IMR-90 (cell line): ENCODE results near the gene SMAD7. TPM values are rescaled to one million over a fixed set of nuclear protein-coding genes. Genes with fewer than 3 reads are reported as not detected.

Experiments used
- ATAC-seq: fragments of 200-7000 bp; cut with Tn5 transposase; 2 replicates; pipeline ENCODE4 v1.9.1; 2020; ENCODE audit warnings: low read depth, mild to moderate bottlenecking, moderate library complexity
- BruUV-seq: library from RNA; stranded (reverse); fragments of 400-500 nt; replicated peaks from 2 replicates; lab custom pipeline; 2021; lab: Mats Ljungman, UMichigan
- CTCF ChIA-PET: fragments of 300-600 bp; formaldehyde crosslinking; extraction: SDS; loops from one replicate; lab custom pipeline; 2021; ENCODE audit warnings: antibody characterized with exemption; lab: Yijun Ruan, JAX
- POLR2A ChIA-PET: fragments of 300-600 bp; sonication (Branson Sonifier 250); formaldehyde crosslinking; loops from one replicate; lab custom pipeline; 2022; ENCODE audit warnings: antibody characterized with exemption; ENCODE audit not compliant: unreplicated experiment; lab: Charles Lee
- DNase-seq: peaks from one replicate; pipeline ENCODE4 v3.0.0; 2013
- H2AFZ ChIP-seq: replicated peaks from 2 replicates; pipeline ENCODE3; 2013; ENCODE audit warnings: low read length, mild to moderate bottlenecking; ENCODE audit not compliant: poor library complexity
- H2AK5ac ChIP-seq: 2 replicates; pipeline ENCODE4 v1.6.1; 2013; ENCODE audit warnings: low read depth, low read length, inconsistent platforms
- H2AK9ac ChIP-seq: replicated peaks from 2 replicates; pipeline ENCODE3; 2013; ENCODE audit warnings: mild to moderate bottlenecking, low read depth, low read length, moderate library complexity; ENCODE audit not compliant: poor library complexity
- H2BK120ac ChIP-seq: 2 replicates; pipeline ENCODE4 v1.6.1; 2013; ENCODE audit warnings: low read depth, low read length, inconsistent platforms
- H2BK15ac ChIP-seq: 3 replicates; pipeline ENCODE4 v1.6.1; 2013; ENCODE audit warnings: low read depth, low read length, inconsistent platforms
- H2BK20ac ChIP-seq: 2 replicates; pipeline ENCODE4 v1.6.1; 2013; ENCODE audit warnings: low read depth, mild to moderate bottlenecking, inconsistent platforms, low read length, moderate library complexity
- H2BK5ac ChIP-seq: 2 replicates; pipeline ENCODE4 v1.6.1; 2013; ENCODE audit warnings: mild to moderate bottlenecking, low read depth, low read length, inconsistent platforms; ENCODE audit not compliant: poor library complexity, severe bottlenecking
- H3K14ac ChIP-seq: replicated peaks from 2 replicates; pipeline ENCODE4 v1.6.1; 2013; ENCODE audit warnings: low read depth, low read length, inconsistent platforms
- H3K18ac ChIP-seq: 2 replicates; pipeline ENCODE4 v1.6.1; 2013; ENCODE audit warnings: low read depth, low read length, control low read depth
- H3K23ac ChIP-seq: 2 replicates; pipeline ENCODE4 v1.6.1; 2013; ENCODE audit warnings: low read depth, low read length, inconsistent platforms
- H3K27ac ChIP-seq: 2 replicates; pipeline ENCODE4 v1.5.1; 2013; ENCODE audit warnings: mild to moderate bottlenecking, control low read depth, low read length; ENCODE audit not compliant: insufficient read depth
- H3K27me3 ChIP-seq: 2 replicates; pipeline ENCODE4 v1.6.1; 2013; ENCODE audit warnings: low read length; ENCODE audit not compliant: control insufficient read depth, insufficient read depth
- H3K36me3 ChIP-seq: 2 replicates; pipeline ENCODE4 v1.6.1; 2013; ENCODE audit warnings: low read length, mixed read lengths; ENCODE audit not compliant: control insufficient read depth, insufficient read depth
- H3K4ac ChIP-seq: 2 replicates; pipeline ENCODE4 v1.6.1; 2013; ENCODE audit warnings: low read depth, low read length, inconsistent platforms
- H3K4me1 ChIP-seq: 2 replicates; pipeline ENCODE4 v1.6.1; 2013; ENCODE audit warnings: low read length, mixed read lengths; ENCODE audit not compliant: control insufficient read depth, insufficient read depth
- H3K4me2 ChIP-seq: 2 replicates; pipeline ENCODE4 v1.6.1; 2013; ENCODE audit warnings: low read depth, mild to moderate bottlenecking, control low read depth, low read length, moderate library complexity
- H3K4me3 ChIP-seq: 2 replicates; pipeline ENCODE4 v1.5.1; 2013; ENCODE audit warnings: low read depth, mild to moderate bottlenecking, control low read depth, low read length, moderate library complexity; ENCODE audit not compliant: insufficient read depth
- H3K56ac ChIP-seq: 2 replicates; pipeline ENCODE4 v1.6.1; 2013; ENCODE audit warnings: low read length, inconsistent platforms; ENCODE audit not compliant: insufficient read depth; ENCODE audit errors: extremely low read depth
- H3K79me1 ChIP-seq, 2 experiments: 2 replicates each; pipeline ENCODE4 v1.6.1; 2013; ENCODE audit warnings: low read length in 2 of 2, inconsistent platforms in 1 of 2, low read depth in 1 of 2
- H3K9ac ChIP-seq: 2 replicates; pipeline ENCODE4 v1.6.1; 2013; ENCODE audit warnings: low read depth, low read length, control low read depth
- H3K9me1 ChIP-seq: 2 replicates; pipeline ENCODE4 v1.6.1; 2013; ENCODE audit warnings: low read length, inconsistent platforms; ENCODE audit not compliant: insufficient read depth
- H3K9me3 ChIP-seq: 2 replicates; pipeline ENCODE4 v1.6.1; 2013; ENCODE audit warnings: low read length; ENCODE audit not compliant: control insufficient read depth, insufficient read depth
- H4K20me1 ChIP-seq: 2 replicates; pipeline ENCODE4 v1.6.1; 2013; ENCODE audit warnings: low read length, inconsistent platforms; ENCODE audit not compliant: insufficient read depth
- H4K5ac ChIP-seq: 2 replicates; pipeline ENCODE4 v1.6.1; 2013; ENCODE audit warnings: mild to moderate bottlenecking, low read depth, low read length, control low read depth
- H4K8ac ChIP-seq, 2 experiments: 2 replicates each; pipeline ENCODE4 v1.6.1; 2013; ENCODE audit warnings: low read depth in 2 of 2, low read length in 2 of 2, control low read depth in 1 of 2, inconsistent platforms in 1 of 2
- H4K91ac ChIP-seq: 2 replicates; pipeline ENCODE4 v1.6.1; 2013; ENCODE audit warnings: low read depth, low read length, inconsistent platforms; ENCODE audit not compliant: insufficient read depth
- CEBPB ChIP-seq: IDR thresholded peaks from 2 replicates; pipeline ENCODE4 v1.6.1; 2012; ENCODE audit warnings: low read depth, low read length, improper control_type of control experiment
- CHD1 ChIP-seq: IDR thresholded peaks from 2 replicates; pipeline ENCODE4 v1.6.1; 2012; ENCODE audit warnings: low read depth, low read length, improper control_type of control experiment
- CTCF ChIP-seq: conservative IDR thresholded peaks from 2 replicates; pipeline ENCODE4 v1.5.1; 2012; ENCODE audit warnings: mild to moderate bottlenecking, low read depth, low read length, improper control_type of control experiment
- FOS ChIP-seq: fragments of 150-350 bp; IDR thresholded peaks from 2 replicates; pipeline ENCODE4 v1.6.1; 2016; ENCODE audit warnings: low read depth, low read length
- MAFK ChIP-seq: IDR thresholded peaks from 2 replicates; pipeline ENCODE4 v1.6.1; 2012; ENCODE audit warnings: low read depth, low read length, improper control_type of control experiment
- MXI1 ChIP-seq: IDR thresholded peaks from 2 replicates; pipeline ENCODE4 v1.6.1; 2012; ENCODE audit warnings: low read depth, mild to moderate bottlenecking, low read length, moderate library complexity, borderline replicate concordance
- POLR2A ChIP-seq: IDR thresholded peaks from 2 replicates; pipeline ENCODE4 v1.6.1; 2012; ENCODE audit warnings: mild to moderate bottlenecking, low read depth, low read length
- RCOR1 ChIP-seq: IDR thresholded peaks from 2 replicates; pipeline ENCODE4 v1.6.1; 2012; ENCODE audit warnings: mild to moderate bottlenecking, low read length, improper control_type of control experiment; ENCODE audit not compliant: insufficient replicate concordance
- WGBS, 2 experiments: methylation state at CpG; one replicate each; pipeline versions ENCODE4 v1.1.5 to v1.1.7; 2013; ENCODE audit warnings: missing lambda C conversion rate in 2 of 2; ENCODE audit not compliant: insufficient read length in 1 of 2; ENCODE audit errors: extremely low coverage in 2 of 2; 5-methylcytosine and 5-hydroxymethylcytosine counted together
- dilution Hi-C: fragments of 300-500 bp; cut with HindIII; formaldehyde crosslinking; loops from one replicate; pipeline ENCODE4 v1.14.3; 2018; ENCODE audit warnings: low sequenced_read_pairs; ENCODE audit not compliant: unreplicated experiment
- in situ Hi-C: fragments of 300-500 bp; cut with MboI; formaldehyde crosslinking; loops from 3 replicates; pipeline ENCODE4 v1.14.3; 2019; ENCODE audit warnings: low sequenced_read_pairs, inconsistent platforms, mixed read lengths
- intact Hi-C: fragments of 100-400 bp; cut with micrococcal nuclease; formaldehyde crosslinking; loops from 2 replicates; pipeline ENCODE4 v1.10.0; 2022
- polyA plus RNA-seq, 3 experiments: library from polyadenylated mRNA; depleted of rRNA; stranded (reverse); fragments of >200 nt; gene quantifications; 2 replicates each; pipeline ENCODE4 v1.2.3, GENCODE V29; 2012; ENCODE audit warnings: low replicate concordance in 1 of 3
- total RNA-seq: library from RNA; depleted of rRNA; stranded (reverse); fragments of >200 nt; gene quantifications from 2 replicates; pipeline ENCODE4 v1.2.3, GENCODE V29; 2012
- TF ChIP-seq, protein P1 (sequence below): fragments of 150-350 bp; IDR thresholded peaks from 2 replicates; pipeline ENCODE4 v1.6.1; 2017; ENCODE audit warnings: mild to moderate bottlenecking, antibody characterized with exemption, low read length, low read depth

SMAD7 gene
- total and polyA plus RNA-seq, 2 of the 4 experiments (the other 2 are of a cell fraction), result 15.8 to 17.6 TPM

DNA sequence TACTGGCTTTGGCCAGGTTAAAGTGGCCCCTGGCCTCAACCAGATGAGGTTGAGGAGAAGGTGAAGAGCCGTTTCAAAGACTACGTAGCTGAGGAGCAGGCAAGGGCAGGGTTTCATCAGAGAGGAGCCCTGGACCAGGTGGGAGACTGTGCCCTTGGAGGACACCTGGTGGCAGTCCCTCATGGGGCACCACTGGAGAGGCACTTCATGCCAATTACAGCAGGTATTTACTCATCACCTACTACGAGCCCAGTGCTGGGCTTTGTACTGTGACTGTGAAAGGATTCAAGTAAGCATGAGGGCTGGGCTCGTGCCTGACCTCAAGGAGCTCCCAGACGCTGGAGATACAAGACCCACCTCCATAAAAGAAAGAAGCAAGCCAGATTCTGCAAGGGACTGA, 37.6 kb downstream of the SMAD7 start:
- Histone ChIP-seq H3K23ac (no peak overlapping the region), H4K20me1 (no peaks in the 10 kb centered on the region), H2BK20ac (no peak overlapping the region), H2BK15ac (no peak overlapping the region), H3K9ac (no peak overlapping the region), H2BK120ac (no peak overlapping the region), H3K9me1 (peaks cover 9% of the 10 kb centered on the region), H3K18ac (no peak overlapping the region), H3K36me3 (no peaks in the 10 kb centered on the region), H2AFZ (no peak overlapping the region), H3K27ac (no peak overlapping the region), H4K91ac (no peak overlapping the region), H3K14ac (no peak overlapping the region), H3K4ac (no peak overlapping the region), H4K5ac (no peak overlapping the region), H3K4me1 (peaks cover 5% of the 10 kb centered on the region; the same call in 1 of the 2 replicates), H3K4me2 (no peak overlapping the region), H3K56ac (no peak overlapping the region), H3K9me3 (no peaks in the 10 kb centered on the region), H3K27me3 (no peaks in the 10 kb centered on the region), H2AK5ac (no peak overlapping the region), H3K4me3 (no peak overlapping the region), H3K79me1 (peaks cover 3 to 19% of the 10 kb centered on the region in 2 experiments; a peak in 2 of 4 replicates), H4K8ac (no peak overlapping the region), H2AK9ac (no peak overlapping the region), H2BK5ac (no peak overlapping the region)
- TF ChIP-seq RCOR1 (no peak), FOS (no peak), MXI1 (no peak), CEBPB (no peak), MAFK (no peak), CTCF (no peak), CHD1 (no peak), POLR2A (no peak)
- TF ChIP-seq, protein P1, sequence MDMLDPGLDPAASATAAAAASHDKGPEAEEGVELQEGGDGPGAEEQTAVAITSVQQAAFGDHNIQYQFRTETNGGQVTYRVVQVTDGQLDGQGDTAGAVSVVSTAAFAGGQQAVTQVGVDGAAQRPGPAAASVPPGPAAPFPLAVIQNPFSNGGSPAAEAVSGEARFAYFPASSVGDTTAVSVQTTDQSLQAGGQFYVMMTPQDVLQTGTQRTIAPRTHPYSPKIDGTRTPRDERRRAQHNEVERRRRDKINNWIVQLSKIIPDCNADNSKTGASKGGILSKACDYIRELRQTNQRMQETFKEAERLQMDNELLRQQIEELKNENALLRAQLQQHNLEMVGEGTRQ, result no peak
- in situ Hi-C loops, result no loop called here
- ChIA-PET CTCF (no interaction called here), POLR2A (no interaction called here)
- WGBS, 2 experiments, result no CpG with 5 or more reads among the region's 5 CpGs
- intact Hi-C loops, result no loop called here
- BruUV-seq, result no TSS peak
- DNase-seq (no peak), ATAC-seq (no peak)
- dilution Hi-C loops, result no loop called here
